Measurements from ENCODE around the gene TMEM69. TPM values are rescaled to one million over a fixed set of nuclear protein-coding genes. Genes with fewer than 3 reads are reported as not detected.
"Not testable (repeated sequence)": the region's sequence is repeated elsewhere in the genome, so short reads cannot be mapped to it uniquely, and the experiment has no call there.

The TMEM69 gene
- total and polyA plus RNA-seq, 10 of the 15 experiments (the other 5 are each of a cell fraction or from before 2014, with no cell fraction given) = 44.6 to 162 (median 88.8) TPM

GRCh38 chr1:45674478-45674877 lies 13.5 kb upstream of the TMEM69 start:
- in situ Hi-C loops (cut with MboI) = no loop called here
- Histone ChIP-seq H3K4me1 (ENCODE audit: control insufficient read depth, insufficient read depth, low read length) (0 out of 2 replicates have a peak, but pooled peaks cover 2% of the 10 kb centered on the region), H3K36me3 (ENCODE audit: control insufficient read depth in 2 of 2, insufficient read depth in 2 of 2, low read length in 1 of 2) (peaks cover 0 to 6% of the 10 kb centered on the region in 2 experiments), H3K4me3 (no peak overlapping the region), H3K27me3 (replicated peaks in 1 of 2; ENCODE audit: control insufficient read depth in 2 of 2, insufficient read depth in 2 of 2, low read length in 1 of 2) (no peaks in the 10 kb centered on the region), H3K79me2 (ENCODE audit: control insufficient read depth, insufficient read depth, low read length) (peaks cover 84% of the 10 kb centered on the region), H3K4me2 (ENCODE audit: control insufficient read depth, insufficient read depth) (no peak overlapping the region), H2AFZ (ENCODE audit: control insufficient read depth, low read depth, low read length) (no peak overlapping the region), H3K9me3 (replicated peaks; ENCODE audit: control insufficient read depth, insufficient read depth, low read length) (no peaks in the 10 kb centered on the region), H4K20me1 (ENCODE audit: control insufficient read depth, insufficient read depth) (peaks cover 3% of the 10 kb centered on the region), H3K9ac (ENCODE audit: control insufficient read depth, insufficient read depth, low read length) (no peak overlapping the region), H3K27ac (ENCODE audit: control insufficient read depth, insufficient read depth) (no peak overlapping the region)
- ChIA-PET CTCF (interaction anchor here (1.8 kb wide), 1 partner anchor 17 kb away, joined by 5 read pairs; no protein-coding TSS in a partner anchor), POLR2A (interaction anchor here (0.7 to 1.4 kb wide), 3 partner anchors 10 to 29 kb away, joined by 4 to 15 read pairs (median 4); no protein-coding TSS in a partner anchor), RAD21 (ENCODE audit: unreplicated experiment) (no interaction called here), SMC1A (ENCODE audit: uncharacterized antibody, unreplicated experiment) (no interaction called here)
- TF ChIP-seq SMAD1 (IDR thresholded peaks at IDR 0.05; ENCODE audit: low read depth, partially characterized antibody) (no peak), SREBF1 (IDR thresholded peaks at IDR 0.05; ENCODE audit: low read length) (no peak), JUNB (IDR thresholded peaks at IDR 0.05) (no peak), SMAD5 (IDR thresholded peaks at IDR 0.05; ENCODE audit: low read depth) (no peak), FOXM1 (IDR thresholded peaks at IDR 0.05; ENCODE audit: low read depth, low read length) (no peak)
- TF ChIP-seq, protein P1, sequence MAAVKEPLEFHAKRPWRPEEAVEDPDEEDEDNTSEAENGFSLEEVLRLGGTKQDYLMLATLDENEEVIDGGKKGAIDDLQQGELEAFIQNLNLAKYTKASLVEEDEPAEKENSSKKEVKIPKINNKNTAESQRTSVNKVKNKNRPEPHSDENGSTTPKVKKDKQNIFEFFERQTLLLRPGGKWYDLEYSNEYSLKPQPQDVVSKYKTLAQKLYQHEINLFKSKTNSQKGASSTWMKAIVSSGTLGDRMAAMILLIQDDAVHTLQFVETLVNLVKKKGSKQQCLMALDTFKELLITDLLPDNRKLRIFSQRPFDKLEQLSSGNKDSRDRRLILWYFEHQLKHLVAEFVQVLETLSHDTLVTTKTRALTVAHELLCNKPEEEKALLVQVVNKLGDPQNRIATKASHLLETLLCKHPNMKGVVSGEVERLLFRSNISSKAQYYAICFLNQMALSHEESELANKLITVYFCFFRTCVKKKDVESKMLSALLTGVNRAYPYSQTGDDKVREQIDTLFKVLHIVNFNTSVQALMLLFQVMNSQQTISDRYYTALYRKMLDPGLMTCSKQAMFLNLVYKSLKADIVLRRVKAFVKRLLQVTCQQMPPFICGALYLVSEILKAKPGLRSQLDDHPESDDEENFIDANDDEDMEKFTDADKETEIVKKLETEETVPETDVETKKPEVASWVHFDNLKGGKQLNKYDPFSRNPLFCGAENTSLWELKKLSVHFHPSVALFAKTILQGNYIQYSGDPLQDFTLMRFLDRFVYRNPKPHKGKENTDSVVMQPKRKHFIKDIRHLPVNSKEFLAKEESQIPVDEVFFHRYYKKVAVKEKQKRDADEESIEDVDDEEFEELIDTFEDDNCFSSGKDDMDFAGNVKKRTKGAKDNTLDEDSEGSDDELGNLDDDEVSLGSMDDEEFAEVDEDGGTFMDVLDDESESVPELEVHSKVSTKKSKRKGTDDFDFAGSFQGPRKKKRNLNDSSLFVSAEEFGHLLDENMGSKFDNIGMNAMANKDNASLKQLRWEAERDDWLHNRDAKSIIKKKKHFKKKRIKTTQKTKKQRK (IDR thresholded peaks at IDR 0.05; ENCODE audit: low read depth, low read length) = no peak
- peak; percentile 78 for FAIRE-seq
- no peak for ATAC-seq
- DNase-seq (ENCODE audit: low read depth, low spot score) = no peak
- BruUV-seq (replicated peaks) = TSS peak; percentile 23
- intact Hi-C loops (cut with micrococcal nuclease; ENCODE audit: unreplicated experiment) = no loop called here
- 95% methylated on average over 5 of the region's 5 CpGs for WGBS (ENCODE audit: insufficient coverage, insufficient replicate concordance, low lambda C conversion rate, missing lambda C conversion rate)

GRCh38 chr1:45676553-45676952 lies 11.4 kb upstream of the TMEM69 start:
- H3K4me2 ChIP-seq (ENCODE audit: control insufficient read depth, insufficient read depth); DNase-seq (ENCODE audit: low read depth, low spot score); SMC1A ChIA-PET (ENCODE audit: uncharacterized antibody, unreplicated experiment); ATAC-seq; intact Hi-C loops (cut with micrococcal nuclease; ENCODE audit: unreplicated experiment); H3K27me3 ChIP-seq (replicated peaks in 1 of 2; ENCODE audit: control insufficient read depth in 2 of 2, insufficient read depth in 2 of 2, low read length in 1 of 2); H3K27ac ChIP-seq (ENCODE audit: control insufficient read depth, insufficient read depth); BruUV-seq (replicated peaks); H2AFZ ChIP-seq (ENCODE audit: control insufficient read depth, low read depth, low read length); H3K36me3 ChIP-seq (ENCODE audit: control insufficient read depth in 2 of 2, insufficient read depth in 2 of 2, low read length in 1 of 2); H3K4me3 ChIP-seq; H3K4me1 ChIP-seq (ENCODE audit: control insufficient read depth, insufficient read depth, low read length); H3K9ac ChIP-seq (ENCODE audit: control insufficient read depth, insufficient read depth, low read length); H4K20me1 ChIP-seq (ENCODE audit: control insufficient read depth, insufficient read depth); H3K9me3 ChIP-seq (replicated peaks; ENCODE audit: control insufficient read depth, insufficient read depth, low read length); FAIRE-seq; in situ Hi-C loops (cut with MboI): not testable (repeated sequence)
- ChIA-PET CTCF (interaction anchor here (1.0 to 1.1 kb wide), 2 partner anchors 15 to 506 kb away, joined by 3 read pairs; no protein-coding TSS in a partner anchor), RAD21 (ENCODE audit: unreplicated experiment) (interaction anchor here (0.7 kb wide), 3 partner anchors 10 to 435 kb away, joined by 3 to 4 read pairs (median 4); partner anchors contain the start of gene GPBP1L1), POLR2A (interaction anchor here (0.6 to 1.2 kb wide), 5 partner anchors 9 to 228 kb away, joined by 3 to 6 read pairs (median 4); partner anchors contain the start of gene GPBP1L1)
- H3K79me2 ChIP-seq (ENCODE audit: control insufficient read depth, insufficient read depth, low read length) = peaks cover 85% of the 10 kb centered on the region
- WGBS (ENCODE audit: insufficient coverage, insufficient replicate concordance, low lambda C conversion rate, missing lambda C conversion rate) = 98% methylated on average over 6 of the region's 7 CpGs
